ENCODE data around the gene STAB2. TPM values are rescaled to one million over a fixed set of nuclear protein-coding genes. Genes with fewer than 3 reads are reported as not detected.

The STAB2 gene
- total and polyA plus RNA-seq, 2 of the 8 experiments (the other 6 are each of a cell fraction or from before 2014, with no cell fraction given), result not detected

- H3K27me3 ChIP-seq (replicated peaks in 1 of 4; ENCODE audit: control insufficient read depth in 3 of 4, extremely low read depth in 1 of 4, insufficient read depth in 3 of 4, low read length in 3 of 4), result no peaks in the 10 kb centered on the region
- H3K4me3 ChIP-seq (ENCODE audit: extremely low read depth in 1 of 4, insufficient read depth in 2 of 4, low read depth in 3 of 4, low read length in 4 of 4), result no peak overlapping the region
- H3K27ac ChIP-seq (ENCODE audit: low read depth, low read length), result no peak overlapping the region
- H3K23ac ChIP-seq (ENCODE audit: insufficient read length), result no peak overlapping the region
- no peaks in the 10 kb centered on the region for H3K9me3 ChIP-seq (ENCODE audit: insufficient read depth in 2 of 2, low read depth in 1 of 2, low read length in 1 of 2)
- no peak overlapping the region for H3K56ac ChIP-seq (replicated peaks; ENCODE audit: insufficient read length, low read depth, low read length)
- no peak overlapping the region for H2BK120ac ChIP-seq (replicated peaks; ENCODE audit: low read depth, low read length)
- 89% methylated on average over 7 of the region's 7 CpGs; no CpG with 5 or more reads in 1 of the 2 experiments for WGBS, 2 experiments (ENCODE audit: extremely low coverage in 1 of 2, insufficient coverage in 1 of 2, insufficient read length in 1 of 2, insufficient replicate concordance in 2 of 2, low coverage in 1 of 2, low lambda C conversion rate in 2 of 2, missing lambda C conversion rate in 1 of 2)
- H4K5ac ChIP-seq (ENCODE audit: insufficient read length, low read depth, low read length), result no peak overlapping the region
- H2BK12ac ChIP-seq (ENCODE audit: low read depth, low read length), result no peak overlapping the region
- no peaks in the 10 kb centered on the region for H3K79me1 ChIP-seq (ENCODE audit: low read depth, low read length)
- no peak overlapping the region for H2AK5ac ChIP-seq (ENCODE audit: low read depth, low read length)
- no peak overlapping the region for H2BK20ac ChIP-seq (ENCODE audit: low read length)
- H3K4me1 ChIP-seq (replicated peaks in 1 of 4; ENCODE audit: control insufficient read depth in 3 of 4, insufficient read depth in 4 of 4, low read length in 3 of 4), result 0 out of 7 replicates have a peak, but pooled peaks cover 0 to 1% (median 0%) of the 10 kb centered on the region in 4 experiments
- FAIRE-seq, result no peak
- no peaks in the 10 kb centered on the region for H3K79me2 ChIP-seq (ENCODE audit: control insufficient read depth in 1 of 2, insufficient read depth in 2 of 2, low read length in 2 of 2)
- no peak overlapping the region for H3K9ac ChIP-seq (replicated peaks in 1 of 4; ENCODE audit: extremely low read depth in 1 of 4, low read depth in 3 of 4, low read length in 3 of 4)
- H4K8ac ChIP-seq (ENCODE audit: extremely low read depth, insufficient read depth, low read length), result no peak overlapping the region
- H2BK5ac ChIP-seq (ENCODE audit: low read depth, low read length), result no peak overlapping the region
- H3K18ac ChIP-seq (ENCODE audit: extremely low read depth, low read length), result no peak overlapping the region
- POLR2A ChIA-PET (ENCODE audit: partially characterized antibody), result interaction anchor here (1.5 kb wide), 1 partner anchor 9 kb away, joined by 4 read pairs; no protein-coding TSS in a partner anchor
- H3K14ac ChIP-seq (ENCODE audit: insufficient read length), result no peak overlapping the region
- no peak overlapping the region for H2AFZ ChIP-seq (ENCODE audit: low read length)
- no peak overlapping the region for H2BK15ac ChIP-seq (ENCODE audit: low read length)
- no peak for DNase-seq (ENCODE audit: low read depth in 1 of 2, low spot score in 2 of 2)
- H4K91ac ChIP-seq (replicated peaks; ENCODE audit: insufficient read length, low read length), result no peak overlapping the region
- CTCF ChIA-PET (ENCODE audit: partially characterized antibody), result interaction anchor here (1.2 to 4.0 kb wide), 4 partner anchors 9 to 147 kb away, joined by 3 to 26 read pairs (median 4); no protein-coding TSS in a partner anchor
- no peak overlapping the region for H3K4ac ChIP-seq (replicated peaks; ENCODE audit: insufficient read length, low read depth, low read length)
- peaks cover 0 to 4% of the 10 kb centered on the region in 2 experiments for H4K20me1 ChIP-seq (replicated peaks in 1 of 2; ENCODE audit: control insufficient read depth in 1 of 2, insufficient read depth in 2 of 2, low read length in 2 of 2)
- H3K36me3 ChIP-seq (ENCODE audit: control insufficient read depth in 2 of 4, insufficient read depth in 4 of 4, low read length in 3 of 4), result peaks cover 10 to 28% (median 18%) of the 10 kb centered on the region in 4 experiments; a peak in 7 of 8 replicates
- H3K23me2 ChIP-seq (ENCODE audit: low read depth, low read length), result no peaks in the 10 kb centered on the region
- no peak overlapping the region for H3K4me2 ChIP-seq (ENCODE audit: insufficient read depth in 1 of 2, low read depth in 2 of 2, low read length in 2 of 2)
- TF ChIP-seq GABPA (IDR thresholded peaks at IDR 0.05; ENCODE audit: borderline replicate concordance, insufficient read depth, low read length), result no peak
- no peak for TF ChIP-seq TAF1 (IDR thresholded peaks at IDR 0.05; ENCODE audit: low read depth, low read length)
- no peak for TF ChIP-seq TEAD4 (IDR thresholded peaks at IDR 0.05; ENCODE audit: low read depth, low read length)
These were observed 192.5 kb downstream of the STAB2 start for GRCh38 chr12:103779410-103780092.
